Lower leg skin (tissue), 4 donors: Measurements from ENCODE around the gene WFDC9. TPM values are rescaled to one million over a fixed set of nuclear protein-coding genes. Genes with fewer than 3 reads are reported as not detected.
"Not testable (repeated sequence)": the region's sequence is repeated elsewhere in the genome, so short reads cannot be mapped to it uniquely, and the experiment has no call there.

Experiments used
- DNase-seq, 2 donors: peaks; one replicate each; pipeline ENCODE4 v3.0.0-alpha.2; 2019; ENCODE audit warnings: low spot score in 2 of 2
- H3K4me3 ChIP-seq: fragments of 200-600 bp; sonication (generic); 2 replicates; pipeline ENCODE4 v1.5.1; 2017; ENCODE audit warnings: mild to moderate bottlenecking, low read depth; ENCODE audit not compliant: poor library complexity, severe bottlenecking
- POLR2A ChIP-seq, 2 donors: fragments of 450-650 bp; IDR thresholded peaks; one replicate each; pipeline ENCODE4 v1.6.1; 2016 to 2017; ENCODE audit warnings: antibody characterized with exemption in 2 of 2, mild to moderate bottlenecking in 1 of 2, moderate library complexity in 1 of 2
- WGBS, 2 donors: methylation state at CpG; one replicate each; pipeline ENCODE4 v1.1.5; 2018; 5-methylcytosine and 5-hydroxymethylcytosine counted together
- intact Hi-C: fragments of 100-400 bp; cut with DNase I; formaldehyde crosslinking; loops from one replicate; pipeline ENCODE4 v1.15.0; 2023; ENCODE audit warnings: low total_unique reads
- total RNA-seq, 4 donors: library from RNA; depleted of rRNA; stranded (reverse); fragments of >200 nt; gene quantifications; one replicate each; pipeline ENCODE4 v1.1.0, GENCODE V29; 2016
- TF ChIP-seq, protein P1 (sequence below), 3 donors: fragments of 450-650 bp; IDR thresholded peaks; one replicate each; pipeline ENCODE4 v1.5.1; 2016; ENCODE audit warnings: antibody characterized with exemption in 3 of 3, mild to moderate bottlenecking in 3 of 3, moderate library complexity in 2 of 3

Gene WFDC9
- total RNA-seq, 4 donors from 2014 or later: not detected

DNA sequence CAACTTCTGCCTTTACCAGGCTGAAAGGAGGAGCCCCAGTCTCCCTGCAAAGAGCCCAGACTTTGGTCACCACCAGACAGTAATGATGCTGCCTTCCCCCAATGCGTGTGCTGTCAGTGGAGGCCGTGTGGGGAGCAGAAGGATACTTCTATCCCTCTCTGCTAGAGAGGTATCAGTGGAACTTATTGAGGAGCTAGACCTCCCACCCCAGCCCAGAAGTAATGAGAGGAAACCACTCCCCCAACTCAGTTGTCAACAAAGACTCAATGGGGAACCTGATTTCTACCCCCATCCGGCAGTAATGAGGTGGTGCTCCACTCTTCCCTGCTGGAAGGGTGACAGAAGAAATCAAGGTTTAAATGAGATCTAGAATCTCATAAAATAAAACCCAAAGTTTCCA lies 47.6 kb downstream of the WFDC9 start:
- DNase-seq: no peak
- no peak overlapping the region for H3K4me3 ChIP-seq
- WGBS, 2 donors: 66 to 68% methylated on average over 3 of the region's 3 CpGs
- intact Hi-C loops: no loop called here
- no peak for TF ChIP-seq POLR2A (IDR thresholded peaks at IDR 0.05)
- TF ChIP-seq, protein P1, sequence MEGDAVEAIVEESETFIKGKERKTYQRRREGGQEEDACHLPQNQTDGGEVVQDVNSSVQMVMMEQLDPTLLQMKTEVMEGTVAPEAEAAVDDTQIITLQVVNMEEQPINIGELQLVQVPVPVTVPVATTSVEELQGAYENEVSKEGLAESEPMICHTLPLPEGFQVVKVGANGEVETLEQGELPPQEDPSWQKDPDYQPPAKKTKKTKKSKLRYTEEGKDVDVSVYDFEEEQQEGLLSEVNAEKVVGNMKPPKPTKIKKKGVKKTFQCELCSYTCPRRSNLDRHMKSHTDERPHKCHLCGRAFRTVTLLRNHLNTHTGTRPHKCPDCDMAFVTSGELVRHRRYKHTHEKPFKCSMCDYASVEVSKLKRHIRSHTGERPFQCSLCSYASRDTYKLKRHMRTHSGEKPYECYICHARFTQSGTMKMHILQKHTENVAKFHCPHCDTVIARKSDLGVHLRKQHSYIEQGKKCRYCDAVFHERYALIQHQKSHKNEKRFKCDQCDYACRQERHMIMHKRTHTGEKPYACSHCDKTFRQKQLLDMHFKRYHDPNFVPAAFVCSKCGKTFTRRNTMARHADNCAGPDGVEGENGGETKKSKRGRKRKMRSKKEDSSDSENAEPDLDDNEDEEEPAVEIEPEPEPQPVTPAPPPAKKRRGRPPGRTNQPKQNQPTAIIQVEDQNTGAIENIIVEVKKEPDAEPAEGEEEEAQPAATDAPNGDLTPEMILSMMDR (IDR thresholded peaks at IDR 0.05): no peak

DNA sequence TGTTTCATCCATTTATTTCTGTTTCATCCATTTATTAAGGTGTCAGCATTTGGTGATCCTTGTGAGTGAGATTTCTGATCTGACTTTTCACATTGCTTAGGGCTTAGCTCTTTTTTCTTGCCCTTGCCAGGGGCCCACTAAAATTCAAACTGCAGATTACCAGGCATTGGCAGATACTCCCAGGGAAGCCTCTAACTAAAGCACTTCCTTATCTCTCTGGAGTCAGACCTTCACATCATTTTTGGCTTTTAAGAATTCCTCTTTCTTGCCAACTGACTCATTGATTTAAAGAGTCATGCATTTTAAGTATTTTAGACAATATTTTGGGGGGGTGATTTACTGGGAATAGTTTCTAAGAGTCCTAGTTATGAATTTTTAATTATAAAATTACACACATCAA lies 49.4 kb downstream of the WFDC9 start:
- DNase-seq: no peak
- intact Hi-C loops: no loop called here
- H3K4me3 ChIP-seq: no peak overlapping the region
- TF ChIP-seq, protein P1 (IDR thresholded peaks at IDR 0.05): no peak
- TF ChIP-seq POLR2A (IDR thresholded peaks at IDR 0.05): no peak

DNA sequence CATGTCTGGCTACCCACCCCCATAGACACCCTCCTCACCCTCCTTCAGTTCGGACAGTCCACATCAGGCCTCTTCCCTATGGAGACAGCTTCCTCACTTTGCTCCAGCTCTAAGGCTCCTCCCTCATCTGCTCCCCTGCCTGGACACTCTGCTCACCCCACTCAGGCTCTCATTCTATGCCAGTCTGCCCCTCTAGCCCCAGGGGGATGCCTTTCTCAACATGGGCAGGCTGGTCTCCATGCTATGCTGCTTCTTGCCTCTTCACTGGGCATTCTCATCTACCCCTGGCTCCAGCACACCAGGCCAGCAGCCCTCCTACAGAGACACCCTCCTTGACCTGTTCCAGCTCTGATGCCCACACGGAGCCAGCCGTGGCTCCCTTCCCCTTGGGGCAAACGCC lies 51.9 kb downstream of the WFDC9 start, which contains the start of gene WFDC8:
TSS of gene WFDC8 (minus strand) at position 101 of the 400 bp plus-strand sequence. CDS start at position 64, 37 bp downstream.
- intact Hi-C loops: no loop called here
- 58 to 61% methylated on average over 4 of the region's 4 CpGs for WGBS, 2 donors
- no peak for TF ChIP-seq POLR2A (IDR thresholded peaks at IDR 0.05)
- TF ChIP-seq, protein P1 (IDR thresholded peaks at IDR 0.05): no peak
- no peak for DNase-seq
- H3K4me3 ChIP-seq: no peak within 1 kb of the TSS

DNA sequence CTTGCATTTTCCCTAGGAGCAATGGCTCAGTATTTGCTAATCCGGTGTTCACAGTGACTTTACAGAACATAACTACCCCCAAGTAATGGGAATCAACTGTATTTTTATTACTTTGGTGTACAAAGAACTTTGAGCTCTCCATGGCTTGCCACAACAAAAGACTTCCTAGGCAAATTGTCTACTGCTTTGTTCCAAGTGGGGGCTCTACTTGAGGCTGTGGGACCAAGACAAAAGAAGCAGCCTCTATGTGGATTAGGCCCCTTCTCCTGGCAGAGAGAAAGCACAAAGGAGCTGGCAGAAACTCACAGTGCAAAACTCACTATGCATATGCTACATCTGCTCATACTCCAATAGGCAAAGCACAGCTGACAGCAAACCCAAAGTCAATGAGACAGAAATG lies 52.9 kb downstream of the WFDC9 start:
- 53 to 65% methylated on average over 1 of the region's 1 CpG for WGBS, 2 donors
- DNase-seq: no peak

DNA sequence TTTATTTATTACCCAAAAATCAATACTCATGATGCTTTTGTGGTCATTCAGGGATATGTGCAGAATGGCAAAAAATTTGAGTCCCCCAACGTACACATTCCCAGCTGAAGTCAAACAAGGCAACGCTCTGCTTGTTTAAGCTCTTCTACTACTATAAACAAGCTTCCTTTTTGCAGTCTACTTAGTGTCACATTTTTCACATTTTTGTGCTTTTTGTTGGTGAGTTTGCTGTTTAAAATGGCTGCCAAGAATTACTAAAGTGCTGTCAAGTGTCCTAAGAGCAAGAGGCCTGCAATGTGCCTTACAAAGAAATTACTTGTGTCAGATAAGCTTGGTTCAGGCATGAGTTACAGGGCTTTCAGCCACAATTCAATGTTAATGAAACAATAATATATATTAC lies 54.1 kb downstream of the WFDC9 start:
- DNase-seq: no peak
- no peak overlapping the region for H3K4me3 ChIP-seq
- TF ChIP-seq POLR2A (IDR thresholded peaks at IDR 0.05): no peak
- TF ChIP-seq, protein P1 (IDR thresholded peaks at IDR 0.05): no peak
- intact Hi-C loops: no loop called here
- 42 to 53% methylated on average over 2 of the region's 2 CpGs for whole genome bisulfite sequencing, 2 donors

More for the DNA sequence above, 52.9 kb downstream of the WFDC9 start:
- no peak overlapping the region for H3K4me3 ChIP-seq
- intact Hi-C loops: no loop called here
- TF ChIP-seq, protein P1 (IDR thresholded peaks at IDR 0.05): no peak
- no peak for TF ChIP-seq POLR2A (IDR thresholded peaks at IDR 0.05)

DNA sequence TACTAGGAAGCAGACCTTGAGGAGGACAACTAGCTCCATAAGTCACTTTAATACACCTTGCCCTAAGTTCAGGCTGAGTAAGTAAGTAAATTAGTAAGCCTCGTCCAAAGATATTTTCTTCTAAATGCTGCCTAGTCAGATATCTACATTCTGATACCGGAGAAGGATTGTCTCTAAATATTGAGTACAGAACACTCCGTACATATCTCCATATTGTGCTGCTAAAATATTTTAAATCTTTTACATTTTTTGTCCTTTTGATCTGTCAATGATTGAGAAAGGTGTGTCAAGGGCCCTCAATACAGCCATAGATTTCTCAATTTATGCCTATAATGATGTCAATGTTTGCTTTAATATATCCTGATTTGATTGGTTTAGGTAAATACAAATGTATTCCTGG lies 55.2 kb downstream of the WFDC9 start:
- WGBS, 2 donors: 82 to 85% methylated on average over 3 of the region's 3 CpGs
- DNase-seq: no peak
- H3K4me3 ChIP-seq: no peak overlapping the region
- no peak for TF ChIP-seq POLR2A (IDR thresholded peaks at IDR 0.05)
- TF ChIP-seq, protein P1 (IDR thresholded peaks at IDR 0.05): no peak
- intact Hi-C loops: no loop called here

DNA sequence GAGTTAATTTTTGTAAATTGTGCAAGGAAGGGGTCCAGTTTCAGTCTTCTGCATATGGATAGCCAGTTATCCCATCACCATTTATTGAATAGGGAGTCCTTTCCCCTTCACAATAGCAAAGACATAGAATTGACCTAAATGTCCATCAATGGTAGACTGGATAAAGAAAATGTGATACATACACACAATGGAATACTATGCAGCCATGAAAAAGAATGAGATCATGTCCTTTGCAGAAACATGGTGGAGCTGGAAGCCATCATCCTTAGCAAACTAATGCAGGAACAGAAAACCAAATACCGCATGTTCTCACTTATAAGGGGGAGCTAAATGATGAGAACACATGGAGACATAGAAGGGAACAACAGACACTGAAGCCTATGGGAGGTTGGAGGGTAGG lies 61.4 kb downstream of the WFDC9 start:
- WGBS, 2 donors: 75 to 85% methylated on average over 1 of the region's 1 CpG
- DNase-seq, intact Hi-C loops, H3K4me3 ChIP-seq: not testable (repeated sequence)
